Skeletal muscle tissue (tissue), 4 donors: ENCODE measurements around the gene HAUS6. TPM values are rescaled to one million over a fixed set of nuclear protein-coding genes. Genes with fewer than 3 reads are reported as not detected.
"Not testable (repeated sequence)": the region's sequence is repeated elsewhere in the genome, so short reads cannot be mapped to it uniquely, and the experiment has no call there.

Experiments used
- H3K27ac ChIP-seq: one replicate; pipeline ENCODE4 v1.7.0; 2013; ENCODE audit warnings: mild to moderate bottlenecking, low read depth, low read length, inconsistent platforms
- H3K27me3 ChIP-seq, 3 donors: one replicate each; pipeline ENCODE4 v1.7.0; 2013; ENCODE audit warnings: low read length in 3 of 3; ENCODE audit not compliant: control insufficient read depth in 3 of 3, insufficient read depth in 3 of 3
- H3K36me3 ChIP-seq, 3 donors: one replicate each; pipeline ENCODE4 v1.7.0; 2013; ENCODE audit warnings: low read length in 3 of 3; ENCODE audit not compliant: control insufficient read depth in 3 of 3, insufficient read depth in 3 of 3
- H3K4me1 ChIP-seq, 3 donors: one replicate each; pipeline ENCODE4 v1.7.0; 2013; ENCODE audit warnings: low read length in 3 of 3, mild to moderate bottlenecking in 3 of 3; ENCODE audit not compliant: control insufficient read depth in 3 of 3, insufficient read depth in 3 of 3
- H3K4me3 ChIP-seq, 3 donors: one replicate each; pipeline ENCODE4 v1.7.0; 2013; ENCODE audit warnings: low read length in 3 of 3
- H3K9ac ChIP-seq, 3 donors: one replicate each; pipeline ENCODE4 v1.7.0; 2013; ENCODE audit warnings: low read length in 3 of 3, mild to moderate bottlenecking in 3 of 3, moderate library complexity in 2 of 3, low read depth in 1 of 3
- H3K9me3 ChIP-seq, 3 donors: one replicate each; pipeline ENCODE4 v1.7.0; 2013; ENCODE audit warnings: low read length in 3 of 3; ENCODE audit not compliant: control insufficient read depth in 3 of 3
- total RNA-seq: library from RNA; depleted of rRNA; stranded (reverse); fragments of >200 nt; gene quantifications from one replicate; pipeline ENCODE4 v1.2.3, GENCODE V29; 2014
- donor health status: Osteomylitis.

HAUS6 gene
- total RNA-seq, 1 donor from 2014 or later = 10.4 TPM

DNA sequence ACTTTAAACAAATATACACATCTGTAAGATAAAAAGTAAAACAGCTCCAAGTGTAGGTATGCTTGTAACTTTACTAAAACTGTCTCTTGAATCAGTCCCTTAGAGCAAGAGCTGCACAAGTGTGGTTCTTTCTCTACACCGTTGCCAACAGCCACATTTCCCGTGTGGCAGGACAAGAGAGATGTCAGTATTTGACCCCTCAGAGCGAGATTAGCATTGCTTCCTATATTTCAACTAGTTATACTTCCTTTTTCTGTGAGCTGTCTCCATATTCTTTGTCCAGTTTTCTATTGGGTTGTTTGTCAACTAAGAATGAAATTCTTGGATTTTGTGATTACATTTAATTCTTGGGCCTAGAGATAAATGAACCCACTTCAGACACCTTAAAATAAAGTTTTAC, 16.5 kb upstream of the HAUS6 start:
- peaks cover 49 to 73% (median 64%) of the 10 kb centered on the region in 3 donors for H3K36me3 ChIP-seq
- H3K27ac ChIP-seq = peak overlapping the region; percentile 94
- H3K27me3 ChIP-seq = no peaks in the 10 kb centered on the region
- H3K4me1 ChIP-seq = peaks cover 25 to 52% (median 28%) of the 10 kb centered on the region in 3 donors
- H3K9ac ChIP-seq = no peak overlapping the region
- H3K4me3 ChIP-seq = no peak overlapping the region
- H3K9me3 ChIP-seq = no peaks in the 10 kb centered on the region

DNA sequence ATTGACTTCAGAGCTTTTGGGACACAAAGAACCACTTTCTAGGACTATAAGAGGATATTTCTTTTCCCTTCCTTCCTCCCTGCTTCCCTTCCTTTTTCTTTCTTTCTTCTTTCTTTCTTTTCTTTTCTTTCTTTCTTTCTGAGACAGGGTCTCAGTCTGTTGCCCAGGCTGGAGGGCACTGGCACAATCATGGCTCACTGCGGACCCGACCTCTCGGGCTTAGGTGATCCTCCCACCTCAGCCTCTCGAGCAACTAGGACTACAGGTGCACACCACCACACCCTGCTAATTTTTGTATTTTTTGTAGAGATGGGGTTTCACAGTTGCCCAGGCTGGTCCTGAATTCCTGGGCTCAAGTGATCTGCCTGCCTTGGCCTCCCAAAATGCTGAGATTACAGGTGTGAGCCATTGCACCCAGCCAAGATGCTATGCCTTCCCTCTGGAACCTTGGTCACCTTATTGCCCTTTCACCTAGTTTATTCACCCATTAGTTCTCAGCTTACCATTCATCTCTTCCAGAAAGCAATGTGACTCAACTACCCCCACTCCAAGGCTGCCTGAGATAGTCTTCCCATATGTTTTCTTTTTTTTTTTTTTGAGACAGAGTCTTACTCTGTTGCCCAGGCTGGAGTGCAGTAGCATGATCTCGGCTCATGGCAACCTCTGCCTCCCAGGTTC, 14.5 kb upstream of the HAUS6 start:
- Histone ChIP-seq H3K36me3 (peaks cover 43 to 64% (median 49%) of the 10 kb centered on the region in 3 donors), H3K4me1 (peaks cover 24 to 40% (median 25%) of the 10 kb centered on the region in 3 donors), H3K4me3 (no peak overlapping the region), H3K27me3 (no peaks in the 10 kb centered on the region), H3K27ac (peak overlapping the region; percentile 94), H3K9ac (no peak overlapping the region), H3K9me3 (no peaks in the 10 kb centered on the region)

GRCh38 chr9:19116107-19116790, 13.5 kb upstream of the HAUS6 start:
- H3K9me3 ChIP-seq = no peaks in the 10 kb centered on the region
- H3K4me3 ChIP-seq = peak overlapping the region in 1 of 3 donors; percentile 23
- H3K27ac ChIP-seq = peak overlapping the region; percentile 94
- peak overlapping the region in 2 of 3 donors; percentile 39 to 52 for H3K9ac ChIP-seq
- H3K27me3 ChIP-seq = no peaks in the 10 kb centered on the region
- H3K4me1 ChIP-seq = peaks cover 24 to 40% (median 25%) of the 10 kb centered on the region in 3 donors
- peaks cover 42 to 66% (median 49%) of the 10 kb centered on the region in 3 donors for H3K36me3 ChIP-seq

DNA sequence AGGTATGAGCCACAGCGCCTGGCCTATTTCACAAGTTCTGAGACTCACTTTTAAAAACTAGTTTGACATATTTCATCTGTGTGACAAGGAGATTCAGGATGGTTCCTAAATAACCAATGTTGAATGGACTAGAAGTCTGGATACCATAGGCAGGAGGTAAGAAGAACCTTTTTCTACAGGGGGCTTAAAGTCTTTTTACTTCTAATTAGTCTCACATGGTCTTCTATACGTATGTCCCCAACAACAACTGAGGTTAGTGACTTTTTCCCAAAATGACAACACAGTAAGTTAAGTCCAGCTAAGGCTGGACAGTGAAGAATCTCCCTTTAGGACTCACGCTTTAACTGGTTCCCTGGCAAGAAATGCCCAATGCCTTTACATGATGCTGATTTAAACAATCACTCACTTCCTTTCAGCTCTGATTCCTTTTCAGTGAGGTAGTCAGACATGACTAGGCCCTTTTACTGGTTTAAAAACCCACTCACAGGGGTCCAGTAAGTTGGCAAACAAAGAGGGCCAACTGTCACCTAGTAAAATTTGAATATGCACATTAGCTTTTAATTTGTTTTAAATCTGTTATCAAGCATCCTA, 12.1 kb upstream of the HAUS6 start:
- no peaks in the 10 kb centered on the region for H3K27me3 ChIP-seq
- peaks cover 29 to 60% (median 35%) of the 10 kb centered on the region in 3 donors for H3K36me3 ChIP-seq
- H3K4me3 ChIP-seq = no peak overlapping the region
- no peak overlapping the region for H3K9ac ChIP-seq
- H3K27ac ChIP-seq = peak overlapping the region; percentile 94
- H3K9me3 ChIP-seq = no peaks in the 10 kb centered on the region
- peaks cover 24 to 37% (median 25%) of the 10 kb centered on the region in 3 donors for H3K4me1 ChIP-seq

DNA sequence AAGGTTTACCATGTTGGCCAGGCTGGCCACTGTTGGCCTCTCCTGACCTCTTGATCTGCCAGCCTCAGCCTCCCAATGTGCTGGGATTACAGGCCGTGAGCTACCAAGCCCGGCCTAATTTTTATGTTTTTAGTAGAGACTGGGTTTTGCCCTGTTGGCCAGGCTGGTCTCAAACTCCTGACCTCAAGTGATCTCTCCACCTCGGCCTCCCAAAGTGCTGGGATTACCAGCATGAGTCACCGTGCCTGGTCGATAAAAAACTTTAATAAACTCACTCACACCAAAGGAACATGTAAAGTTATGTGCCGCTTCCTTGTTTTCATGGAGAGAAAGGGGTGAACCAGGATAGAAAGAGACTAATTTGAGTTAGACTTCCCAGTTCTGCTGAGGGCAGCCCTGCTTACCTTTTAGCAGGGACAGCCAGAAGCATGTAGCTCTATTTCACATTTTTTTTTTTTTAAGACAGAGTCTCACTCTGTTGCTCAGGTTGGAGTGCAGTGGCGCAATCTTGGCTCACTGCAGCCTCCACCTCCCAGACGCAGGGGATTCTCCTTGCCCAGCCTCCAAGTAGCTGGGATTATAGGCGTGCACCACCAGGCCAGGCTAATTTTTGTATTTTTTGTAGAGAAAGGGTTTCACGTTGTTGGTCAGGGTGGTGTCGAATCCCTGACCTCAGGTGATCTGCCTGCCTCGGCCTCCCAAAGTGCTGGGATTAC, 11.4 kb upstream of the HAUS6 start:
- Histone ChIP-seq H3K9ac (no peak overlapping the region), H3K27ac (peak overlapping the region; percentile 94), H3K9me3 (no peaks in the 10 kb centered on the region), H3K36me3 (peaks cover 24 to 53% (median 29%) of the 10 kb centered on the region in 3 donors), H3K27me3 (no peaks in the 10 kb centered on the region), H3K4me3 (no peak overlapping the region), H3K4me1 (peaks cover 24 to 34% (median 25%) of the 10 kb centered on the region in 3 donors)

DNA sequence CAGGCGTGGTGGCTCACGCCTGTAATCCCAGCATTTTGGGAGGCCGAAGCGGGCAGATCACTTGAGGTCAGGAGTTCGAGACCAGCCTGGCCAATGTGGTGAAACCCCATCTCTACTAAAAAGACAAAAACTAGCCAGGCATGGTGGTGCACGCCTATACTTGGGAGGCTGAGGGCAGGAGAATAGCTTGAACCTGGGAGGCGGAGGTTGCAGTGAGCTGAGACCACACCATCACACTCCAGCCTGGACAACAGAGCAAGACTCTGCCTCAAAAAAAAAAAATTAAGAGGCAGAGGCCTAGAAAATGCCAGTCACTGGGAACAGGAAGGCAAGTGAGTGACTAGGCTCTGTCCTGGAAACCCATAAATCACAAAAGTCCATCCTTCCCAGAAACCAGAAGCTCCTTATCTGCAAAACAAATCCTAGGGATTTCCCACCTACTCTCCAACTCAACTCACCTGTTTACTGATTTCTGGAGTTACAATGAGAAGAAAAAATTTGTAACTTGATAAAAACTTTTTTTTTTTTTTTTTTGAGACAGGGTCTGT, 10.4 kb upstream of the HAUS6 start:
- H3K27me3 ChIP-seq, H3K27ac ChIP-seq, H3K4me3 ChIP-seq, H3K9ac ChIP-seq, H3K9me3 ChIP-seq: not testable (repeated sequence)
- H3K36me3 ChIP-seq = peaks cover 19 to 46% (median 19%) of the 10 kb centered on the region in 3 donors
- peaks cover 17 to 27% (median 22%) of the 10 kb centered on the region in 3 donors for H3K4me1 ChIP-seq

- Histone ChIP-seq H3K36me3 (peaks cover 2 to 15% (median 3%) of the 10 kb centered on the region in 3 donors), H3K9me3 (no peaks in the 10 kb centered on the region), H3K4me3 (no peak overlapping the region), H3K9ac (no peak overlapping the region), H3K27me3 (no peaks in the 10 kb centered on the region), H3K4me1 (no peaks in the 10 kb centered on the region), H3K27ac (no peak overlapping the region)
Measured at GRCh38 chr9:19108038-19108437, 5.3 kb upstream of the HAUS6 start.

- Histone ChIP-seq H3K4me1 (peaks cover 8 to 14% (median 9%) of the 10 kb centered on the region in 3 donors), H3K27ac (no peak overlapping the region)
Measured at GRCh38 chr9:19104515-19105282, 2.0 kb upstream of the HAUS6 start.

GRCh38 chr9:19102181-19102630, 498 bp downstream of the HAUS6 start:
- H3K27me3 ChIP-seq = no peaks in the 10 kb centered on the region
- H3K9ac ChIP-seq = peak overlapping the region; percentile 84 to 91 (median 89)
- H3K36me3 ChIP-seq = no peaks in the 10 kb centered on the region
- H3K4me1 ChIP-seq = peaks cover 8 to 14% (median 9%) of the 10 kb centered on the region in 3 donors
- peak overlapping the region; percentile 88 to 95 (median 95) for H3K4me3 ChIP-seq
- no peaks in the 10 kb centered on the region for H3K9me3 ChIP-seq
- peak overlapping the region; percentile 86 for H3K27ac ChIP-seq

More at GRCh38 chr9:19104515-19105282, 2.0 kb upstream of the HAUS6 start:
- Histone ChIP-seq H3K36me3 (peaks cover 0 to 3% (median 0%) of the 10 kb centered on the region in 3 donors), H3K27me3 (no peaks in the 10 kb centered on the region), H3K9ac (peak overlapping the region in 1 of 3 donors; percentile 10), H3K9me3 (no peaks in the 10 kb centered on the region), H3K4me3 (no peak overlapping the region)
